ENCODE data around the gene FBXL7.

DNA sequence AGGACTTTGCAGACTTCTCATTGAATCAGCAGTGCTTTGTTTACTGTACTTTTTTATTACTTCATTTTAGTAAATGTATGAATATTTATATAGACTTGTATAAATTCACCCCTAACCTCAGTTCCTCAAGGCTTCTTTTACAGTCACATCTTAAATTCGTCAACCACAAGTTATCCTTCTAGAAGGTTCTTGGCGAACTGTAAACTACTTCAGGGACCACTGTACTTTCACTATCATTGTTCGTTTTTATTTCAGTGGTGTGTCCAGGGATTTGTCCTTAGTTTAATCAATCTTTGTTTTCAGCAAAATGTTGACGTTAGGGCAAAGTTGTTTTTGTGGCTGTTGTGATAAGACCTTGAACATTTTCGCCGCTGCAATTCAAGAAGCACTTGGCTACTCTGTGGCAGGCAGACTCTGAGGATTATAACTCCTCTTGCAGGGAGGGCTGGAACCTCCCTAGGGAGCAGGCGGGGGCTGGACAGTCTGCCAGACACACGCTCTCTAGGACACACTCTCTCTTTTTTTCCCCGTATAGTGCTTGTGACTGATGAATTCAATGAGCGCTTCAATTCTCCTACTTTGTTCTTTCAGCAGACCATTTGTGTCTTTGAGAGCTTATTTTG is 252.8 kb downstream of the FBXL7 start:
- TF ChIP-seq, protein P1, sequence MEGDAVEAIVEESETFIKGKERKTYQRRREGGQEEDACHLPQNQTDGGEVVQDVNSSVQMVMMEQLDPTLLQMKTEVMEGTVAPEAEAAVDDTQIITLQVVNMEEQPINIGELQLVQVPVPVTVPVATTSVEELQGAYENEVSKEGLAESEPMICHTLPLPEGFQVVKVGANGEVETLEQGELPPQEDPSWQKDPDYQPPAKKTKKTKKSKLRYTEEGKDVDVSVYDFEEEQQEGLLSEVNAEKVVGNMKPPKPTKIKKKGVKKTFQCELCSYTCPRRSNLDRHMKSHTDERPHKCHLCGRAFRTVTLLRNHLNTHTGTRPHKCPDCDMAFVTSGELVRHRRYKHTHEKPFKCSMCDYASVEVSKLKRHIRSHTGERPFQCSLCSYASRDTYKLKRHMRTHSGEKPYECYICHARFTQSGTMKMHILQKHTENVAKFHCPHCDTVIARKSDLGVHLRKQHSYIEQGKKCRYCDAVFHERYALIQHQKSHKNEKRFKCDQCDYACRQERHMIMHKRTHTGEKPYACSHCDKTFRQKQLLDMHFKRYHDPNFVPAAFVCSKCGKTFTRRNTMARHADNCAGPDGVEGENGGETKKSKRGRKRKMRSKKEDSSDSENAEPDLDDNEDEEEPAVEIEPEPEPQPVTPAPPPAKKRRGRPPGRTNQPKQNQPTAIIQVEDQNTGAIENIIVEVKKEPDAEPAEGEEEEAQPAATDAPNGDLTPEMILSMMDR (conservative IDR thresholded peaks at IDR 0.05), result no peak
- no peak for TF ChIP-seq ZFX (IDR thresholded peaks at IDR 0.05)

Measured in C4-2B (cell line).